ENCODE measurements around the gene TMEM164.

Gene TMEM164

DNA sequence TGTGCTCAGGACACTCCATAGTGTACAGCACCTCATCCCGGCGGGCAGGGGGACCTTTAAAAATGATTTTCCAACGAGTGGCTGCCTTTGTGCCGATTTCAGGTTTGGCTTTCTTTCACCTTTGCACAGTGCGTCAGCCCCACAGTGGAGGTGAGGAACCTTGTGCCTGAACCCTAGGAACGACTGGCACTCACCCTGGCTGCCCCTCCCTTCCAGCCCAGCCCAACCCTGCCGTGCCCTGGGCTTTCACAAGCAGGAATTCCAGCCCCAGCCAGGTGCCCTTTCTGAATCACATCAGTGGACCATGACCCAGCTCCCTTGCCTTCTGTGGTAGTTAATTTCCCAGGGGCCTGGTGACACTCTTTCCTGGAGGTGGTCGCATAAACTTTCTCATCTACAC, 1.3 kb downstream of the TMEM164 start:
- no peak for DNase-seq

DNA sequence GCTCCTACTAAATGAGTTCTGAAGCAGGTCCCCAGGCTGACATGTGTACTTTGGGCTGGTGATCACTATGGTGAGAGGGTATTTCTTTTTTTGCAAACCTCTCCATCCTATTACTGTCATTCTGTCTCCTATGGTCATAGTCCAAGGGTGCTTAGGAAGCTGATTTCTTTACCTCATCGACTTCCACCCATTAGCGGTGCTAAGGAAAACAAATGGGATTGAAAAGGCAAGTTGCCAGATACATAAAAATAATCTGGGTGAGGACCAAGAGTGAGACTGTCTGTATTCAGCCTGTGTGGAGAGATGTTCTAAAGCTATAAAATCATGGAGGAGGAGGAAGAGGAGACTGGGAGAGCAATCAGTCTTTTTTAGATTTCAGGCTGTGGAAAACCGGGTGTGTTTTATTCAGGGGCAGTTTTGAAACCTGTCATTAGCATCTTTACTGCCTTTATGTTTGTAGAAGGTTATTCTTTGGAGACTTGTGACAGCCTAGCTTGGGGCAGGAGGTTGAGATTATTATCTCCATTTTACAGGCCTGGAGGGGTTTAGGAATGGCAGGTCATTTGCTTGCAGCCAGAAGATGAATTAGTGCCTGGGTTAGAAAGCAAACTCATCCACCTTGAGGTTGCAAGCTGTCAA, 1.9 kb downstream of the TMEM164 start:
- no peak for DNase-seq

DNA sequence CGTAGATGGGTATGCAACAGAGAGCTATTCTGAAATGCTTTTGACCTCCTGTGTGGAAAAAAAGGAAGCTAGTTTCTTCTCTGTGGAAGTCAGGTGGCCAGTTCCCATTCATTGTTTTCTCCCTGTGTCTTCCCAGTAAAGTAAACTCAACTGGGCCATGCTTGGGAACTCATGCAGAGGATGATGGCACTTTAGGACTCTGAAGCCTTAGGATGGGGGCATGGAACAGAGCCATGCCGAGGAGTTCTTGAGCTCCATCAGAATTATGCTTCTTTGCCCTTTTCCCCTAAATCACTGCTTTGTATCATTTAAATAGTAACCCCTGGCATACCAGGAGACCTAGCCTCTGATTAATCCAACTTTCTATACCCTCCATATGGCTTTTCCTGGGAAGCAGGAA, 3.2 kb downstream of the TMEM164 start:
- DNase-seq, result no peak

DNA sequence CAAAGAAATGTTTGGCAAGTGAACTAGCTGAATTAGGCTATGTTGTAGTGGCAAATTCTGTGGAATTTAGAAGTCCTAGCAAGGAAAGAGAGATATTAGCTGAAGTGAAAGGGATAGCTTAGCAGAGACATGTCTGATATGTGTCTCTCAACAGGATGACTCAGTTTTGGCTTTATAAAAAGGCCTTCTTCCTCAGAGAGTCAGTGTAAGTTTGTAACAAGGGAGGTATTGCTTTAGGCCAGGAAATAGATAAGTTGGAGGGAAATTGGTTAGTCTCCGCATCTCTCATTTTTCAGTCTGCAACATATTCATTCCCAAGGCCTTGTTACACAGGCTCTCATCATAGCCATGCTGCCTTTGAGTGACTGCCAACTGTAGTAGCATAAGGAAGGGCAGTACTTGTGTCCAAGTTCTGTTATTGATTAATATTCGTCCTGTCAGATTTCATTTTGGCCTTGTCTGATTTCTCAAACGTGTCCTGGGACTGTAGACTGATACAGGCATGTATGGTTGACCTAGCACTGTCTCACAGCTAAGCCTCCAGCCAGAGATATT, 4.0 kb downstream of the TMEM164 start:
- no peak for DNase-seq

DNA sequence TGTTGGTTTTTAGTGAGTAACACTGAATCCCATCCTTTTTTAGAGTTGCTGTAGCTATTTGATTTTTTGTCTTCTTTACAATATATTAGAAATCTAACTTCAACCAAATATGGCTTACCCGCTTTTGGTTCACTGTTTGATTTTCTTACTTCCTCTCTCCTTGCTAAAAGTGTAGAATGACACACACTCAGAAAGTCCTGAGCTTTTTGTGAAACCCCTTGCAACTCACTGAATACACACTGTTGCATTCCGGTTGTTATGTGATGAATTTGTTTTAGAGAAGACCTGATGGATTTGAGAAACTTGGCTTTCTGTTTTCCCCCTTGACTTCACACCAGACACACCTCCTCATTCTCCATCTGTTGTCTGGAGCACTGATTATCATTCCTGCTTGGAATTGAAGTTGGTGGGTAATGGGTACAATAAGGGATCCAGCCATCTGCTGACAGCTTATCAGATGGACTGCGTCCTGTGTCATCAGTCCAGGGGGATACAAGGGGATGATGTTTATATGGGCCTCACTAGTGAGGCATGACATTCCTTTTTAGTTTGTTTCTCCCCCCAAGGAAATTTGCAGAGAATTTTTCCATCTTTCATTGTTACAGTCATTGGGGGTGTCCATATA, 5.2 kb downstream of the TMEM164 start:
- DNase-seq, result no peak

DNA sequence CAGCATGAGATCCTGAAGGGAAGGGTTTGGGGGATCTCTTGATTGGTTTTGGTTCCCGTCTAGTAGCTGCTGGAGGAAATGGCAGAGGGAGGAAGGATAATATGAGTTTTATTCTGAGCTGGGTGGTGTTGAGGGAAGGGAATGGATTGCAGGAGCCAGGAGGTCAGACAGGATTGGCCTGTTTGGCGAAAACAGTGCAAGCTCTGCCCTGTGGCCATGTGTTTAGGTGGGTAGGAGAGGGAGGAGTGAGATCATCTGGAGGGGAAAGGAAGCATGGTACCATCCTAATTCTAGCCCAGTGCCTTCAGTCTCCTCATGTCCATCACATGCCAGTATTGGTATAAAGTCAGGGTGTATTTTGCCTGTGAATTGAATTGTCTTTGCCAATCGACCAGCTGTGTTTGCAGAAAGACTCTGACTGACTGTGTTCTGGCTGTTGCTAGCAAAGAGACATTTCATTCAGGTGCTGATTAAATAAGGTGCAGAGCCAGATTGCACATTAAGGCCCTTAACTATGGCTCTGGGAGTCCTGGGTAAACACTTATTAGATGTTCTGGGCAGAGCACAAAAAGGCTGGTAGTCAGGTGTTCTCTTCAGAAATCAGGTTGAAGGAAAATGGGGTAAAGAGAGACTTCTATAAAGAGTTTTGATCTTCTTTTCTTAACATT, 10.0 kb downstream of the TMEM164 start:
- no peak for DNase-seq

DNA sequence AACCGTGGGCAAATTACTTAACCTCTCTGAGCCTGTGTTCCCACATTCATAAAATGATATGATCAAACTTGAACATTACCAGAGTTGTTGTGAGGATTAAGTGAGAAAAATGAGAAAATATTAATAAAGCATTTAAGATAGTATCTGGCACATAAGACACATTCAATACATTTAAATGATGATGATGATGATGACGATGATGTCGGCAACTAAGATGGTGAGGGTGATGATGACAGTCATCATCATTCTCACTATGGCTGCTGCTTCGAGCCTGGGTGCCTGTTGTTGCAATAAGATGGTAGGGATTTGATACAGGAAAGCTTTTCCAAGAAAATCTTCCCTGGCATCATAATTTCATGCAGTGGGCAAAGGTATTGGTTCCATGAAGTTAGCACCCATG, 11.1 kb downstream of the TMEM164 start:
- no peak for DNase-seq

DNA sequence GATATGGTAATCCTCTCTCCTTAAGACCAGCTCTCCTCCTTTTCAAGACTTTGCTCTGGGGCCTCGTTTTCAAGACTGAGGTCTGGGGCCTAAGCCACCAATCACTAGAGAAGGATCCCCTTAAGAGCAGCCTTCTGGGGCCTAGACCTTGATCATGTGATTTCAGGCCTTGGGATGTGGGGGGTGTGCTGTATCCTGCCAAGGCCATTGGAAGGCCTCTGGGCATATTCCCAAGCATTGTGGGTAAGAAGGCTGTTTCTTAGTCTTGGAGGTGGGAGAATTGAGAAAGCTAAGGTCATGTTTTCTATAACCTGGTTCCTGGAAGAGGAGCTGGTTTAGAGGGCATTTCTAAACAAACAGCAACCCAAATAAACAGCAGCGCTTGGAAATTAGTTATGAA, 12.1 kb downstream of the TMEM164 start:
- DNase-seq, result no peak

DNA sequence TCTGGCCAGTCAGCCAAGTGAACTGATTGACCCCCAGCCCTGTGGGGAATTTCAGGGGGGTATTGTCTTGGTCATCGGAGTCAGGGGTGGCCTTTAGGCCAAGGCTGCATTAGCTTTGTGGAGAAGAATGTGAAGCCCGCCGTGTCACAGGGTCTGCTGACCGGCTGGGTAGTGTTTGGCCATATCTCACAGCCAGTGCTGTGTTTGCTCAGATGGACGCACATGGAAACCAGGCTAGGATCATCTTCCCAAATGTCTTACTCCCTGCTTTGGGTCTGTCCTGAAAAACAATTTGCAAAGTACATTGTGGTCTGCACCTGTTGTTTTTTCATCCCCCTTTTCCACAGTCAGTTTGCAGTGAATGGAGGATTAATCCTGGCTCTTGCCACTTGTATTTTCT, 13.0 kb downstream of the TMEM164 start:
- no peak for DNase-seq

DNA sequence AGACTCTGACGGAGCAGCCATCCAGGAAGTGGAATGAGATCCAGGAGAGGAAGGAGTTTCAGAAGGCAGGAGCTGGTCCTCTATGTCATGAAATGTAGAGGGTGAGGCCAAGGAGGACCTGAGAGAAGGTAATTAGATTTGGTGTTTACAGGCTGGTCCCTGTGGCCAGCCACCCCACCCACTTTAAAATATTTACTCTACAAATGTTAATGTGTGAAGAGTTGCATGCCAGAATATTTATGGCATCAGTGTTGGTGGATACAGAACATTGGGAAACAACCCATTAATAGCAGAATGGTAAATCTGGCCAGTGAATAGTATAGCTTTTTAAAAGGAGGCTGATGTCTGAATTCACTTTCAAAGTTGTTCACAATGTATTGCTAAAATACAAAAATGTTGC, 17.6 kb downstream of the TMEM164 start:
- no peak for DNase-seq

DNA sequence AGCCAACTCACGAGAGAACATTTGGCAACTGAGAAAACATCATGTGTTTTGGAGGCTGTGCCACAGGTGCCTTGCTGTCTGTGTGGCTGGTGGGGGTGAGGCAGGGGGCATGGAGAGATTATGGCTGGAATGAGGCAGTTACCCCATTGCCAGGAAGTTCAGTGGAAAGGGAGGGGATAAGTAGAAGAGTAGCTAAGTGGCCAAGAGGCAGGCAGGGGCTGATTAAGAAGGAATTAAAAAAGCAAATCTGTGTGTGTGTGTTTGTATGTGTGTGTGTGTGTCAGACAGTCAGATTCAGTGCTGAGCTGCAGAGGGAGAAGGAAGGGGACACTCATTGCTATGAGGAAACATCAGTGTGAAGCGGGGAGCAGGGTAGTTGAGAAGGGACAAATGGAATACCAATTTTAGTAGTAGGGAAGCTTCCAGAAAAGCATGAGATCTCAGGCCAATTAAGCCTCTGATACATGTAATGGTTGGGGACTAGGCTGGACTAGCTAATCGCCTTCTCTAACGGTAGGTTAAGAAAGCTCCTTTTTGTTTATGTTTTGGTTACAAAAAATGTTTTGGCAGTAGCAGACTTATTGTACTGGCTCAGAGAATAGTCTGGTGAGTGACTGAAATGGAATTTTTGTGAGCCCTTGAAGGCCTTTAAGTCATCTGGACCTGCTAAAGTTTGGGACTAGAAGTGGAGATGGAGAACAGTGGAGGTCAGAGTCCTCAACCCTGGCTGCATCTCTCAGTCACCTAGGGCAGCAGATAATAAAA, 18.5 kb downstream of the TMEM164 start:
- DNase-seq, result no peak

DNA sequence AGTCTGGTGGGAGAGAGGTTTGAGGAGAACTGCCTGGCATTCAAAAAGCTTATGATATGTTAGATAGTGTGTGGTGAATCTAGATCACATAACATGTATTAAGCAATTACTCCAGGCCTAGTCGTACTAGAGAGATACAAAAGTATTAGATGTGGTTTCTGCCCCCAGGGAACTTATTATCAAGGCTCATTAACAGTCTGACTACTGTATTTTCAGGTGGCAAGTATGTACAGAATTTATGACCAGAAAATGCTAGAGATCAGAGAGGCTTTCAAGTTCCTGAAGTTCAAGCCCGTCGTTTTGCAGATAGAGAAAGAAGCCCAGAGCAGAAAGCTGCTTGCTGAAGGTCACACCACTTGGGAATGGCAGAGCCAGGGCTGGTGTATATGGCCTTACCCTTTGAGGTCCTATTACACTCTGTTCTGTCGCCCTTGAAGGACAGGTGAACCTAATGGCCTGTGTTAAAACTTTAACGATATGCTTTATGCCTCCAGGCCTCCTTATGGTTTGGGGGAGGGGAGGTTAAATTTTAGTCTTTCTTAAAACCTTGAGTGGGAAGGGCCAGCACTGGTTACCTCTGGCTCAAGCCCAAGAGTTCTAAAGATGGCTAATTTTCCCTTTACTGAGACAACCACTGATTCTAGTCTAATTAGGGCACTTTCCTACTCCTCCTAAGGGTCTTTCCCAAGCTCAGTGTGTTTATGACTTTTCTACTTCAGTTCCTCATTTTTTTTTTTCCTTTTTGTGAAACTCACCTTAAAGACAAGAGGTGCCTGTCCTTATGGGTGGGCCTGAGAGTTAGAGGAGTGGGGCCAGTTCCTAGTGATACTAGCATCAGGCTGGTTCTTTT, 19.9 kb downstream of the TMEM164 start:
- DNase-seq, result no peak

DNA sequence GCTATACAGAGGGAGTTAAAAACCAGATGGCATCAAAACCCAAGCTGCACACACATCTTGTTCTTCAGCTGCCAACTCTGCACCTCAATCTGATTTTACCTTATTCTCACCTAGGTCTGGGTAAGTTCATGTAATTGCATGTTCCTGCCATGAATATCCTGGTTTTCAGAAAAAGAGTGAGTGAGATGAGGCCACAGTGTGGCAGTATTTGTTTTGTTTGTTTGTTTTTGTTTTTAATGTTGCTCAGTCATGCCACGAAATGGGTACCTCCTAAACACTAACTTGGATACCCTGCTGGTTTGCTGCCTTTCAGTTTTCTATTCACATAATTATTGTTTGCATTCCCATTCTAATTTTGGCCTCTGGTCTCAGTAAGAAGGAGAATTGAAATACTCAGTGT, 22.5 kb downstream of the TMEM164 start:
- no peak for DNase-seq

DNA sequence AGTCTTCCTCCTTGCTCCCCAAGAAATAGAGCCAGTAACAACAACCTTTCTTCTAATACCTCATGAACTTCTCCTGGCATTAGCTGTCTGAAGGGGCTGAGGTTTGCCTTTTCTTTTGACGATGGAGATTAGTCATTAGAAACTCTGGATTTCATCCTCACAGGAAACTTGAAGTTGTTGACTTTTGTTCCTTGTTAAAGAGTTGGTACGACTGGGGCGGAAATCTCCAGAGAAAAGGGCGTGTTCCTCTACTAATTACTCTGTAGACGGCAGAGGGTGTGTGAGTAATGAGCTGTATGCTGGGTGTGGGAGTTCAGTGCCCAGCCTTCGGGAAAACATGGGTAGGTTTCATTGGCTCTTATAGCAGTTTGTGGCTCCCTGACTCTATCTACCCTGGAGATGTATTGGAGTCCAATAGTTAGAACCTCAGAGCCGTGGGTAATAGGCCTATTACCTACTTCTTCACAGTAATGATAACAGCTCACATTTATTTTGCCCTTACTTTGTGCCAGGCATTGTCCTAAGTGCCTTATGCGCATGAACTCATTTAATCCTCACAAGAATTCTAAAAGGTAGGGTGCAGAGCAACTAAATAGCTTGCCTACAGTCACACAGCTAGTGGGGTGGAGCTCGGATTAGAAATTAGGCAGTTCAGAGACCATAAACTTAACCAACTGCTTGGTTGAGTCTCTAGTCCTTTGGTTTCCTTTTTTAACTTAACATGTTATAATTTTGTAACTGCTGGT, 23.4 kb downstream of the TMEM164 start:
- DNase-seq, result no peak

DNA sequence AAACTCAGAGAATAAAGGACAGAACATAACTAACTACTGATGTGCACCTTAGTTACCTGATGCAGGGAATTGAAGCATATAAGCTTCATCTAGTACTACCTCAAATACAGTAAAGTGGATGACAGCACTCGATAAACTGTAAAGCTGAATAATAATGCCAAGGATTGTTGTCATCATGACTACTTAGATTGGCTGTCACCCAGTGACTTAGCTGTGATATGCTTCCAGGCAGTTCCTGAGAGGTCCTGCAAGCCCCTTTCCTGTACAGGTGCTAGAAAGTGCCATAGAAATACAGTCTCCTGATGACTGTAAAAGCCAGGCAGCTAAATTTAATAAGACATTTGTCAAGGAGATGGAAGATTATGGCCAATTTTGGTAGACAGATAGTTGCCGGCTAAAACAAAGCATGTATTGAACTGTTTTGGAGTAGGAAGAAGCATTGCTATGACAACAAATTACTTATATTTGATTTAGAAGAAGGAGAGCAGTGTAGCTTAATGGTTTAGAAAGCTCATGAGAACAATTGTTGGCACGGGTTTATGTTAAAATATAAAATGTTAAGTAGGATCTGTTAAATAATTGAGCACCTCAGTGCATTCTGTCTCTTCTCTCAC, 29.7 kb downstream of the TMEM164 start:
- DNase-seq, result no peak

DNA sequence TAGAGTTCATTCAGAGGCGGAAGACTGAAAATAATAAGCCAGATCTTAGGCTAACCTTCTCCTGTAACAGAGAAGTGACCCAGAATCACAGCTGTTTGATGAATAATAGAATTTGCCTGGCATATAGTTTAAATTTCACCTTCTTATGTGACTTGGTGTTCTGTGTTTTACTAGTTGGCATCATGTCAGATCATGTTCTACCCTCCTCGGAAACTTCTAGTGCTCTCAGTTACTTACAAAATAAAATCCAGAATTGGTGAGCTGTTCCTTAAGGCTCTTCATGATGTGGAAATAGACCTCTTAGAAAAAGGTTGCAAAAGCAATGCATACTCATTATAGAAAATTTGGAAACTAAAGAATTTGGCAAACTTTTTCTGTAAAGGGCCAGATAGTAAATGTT, 31.1 kb downstream of the TMEM164 start:
- no peak for DNase-seq

DNA sequence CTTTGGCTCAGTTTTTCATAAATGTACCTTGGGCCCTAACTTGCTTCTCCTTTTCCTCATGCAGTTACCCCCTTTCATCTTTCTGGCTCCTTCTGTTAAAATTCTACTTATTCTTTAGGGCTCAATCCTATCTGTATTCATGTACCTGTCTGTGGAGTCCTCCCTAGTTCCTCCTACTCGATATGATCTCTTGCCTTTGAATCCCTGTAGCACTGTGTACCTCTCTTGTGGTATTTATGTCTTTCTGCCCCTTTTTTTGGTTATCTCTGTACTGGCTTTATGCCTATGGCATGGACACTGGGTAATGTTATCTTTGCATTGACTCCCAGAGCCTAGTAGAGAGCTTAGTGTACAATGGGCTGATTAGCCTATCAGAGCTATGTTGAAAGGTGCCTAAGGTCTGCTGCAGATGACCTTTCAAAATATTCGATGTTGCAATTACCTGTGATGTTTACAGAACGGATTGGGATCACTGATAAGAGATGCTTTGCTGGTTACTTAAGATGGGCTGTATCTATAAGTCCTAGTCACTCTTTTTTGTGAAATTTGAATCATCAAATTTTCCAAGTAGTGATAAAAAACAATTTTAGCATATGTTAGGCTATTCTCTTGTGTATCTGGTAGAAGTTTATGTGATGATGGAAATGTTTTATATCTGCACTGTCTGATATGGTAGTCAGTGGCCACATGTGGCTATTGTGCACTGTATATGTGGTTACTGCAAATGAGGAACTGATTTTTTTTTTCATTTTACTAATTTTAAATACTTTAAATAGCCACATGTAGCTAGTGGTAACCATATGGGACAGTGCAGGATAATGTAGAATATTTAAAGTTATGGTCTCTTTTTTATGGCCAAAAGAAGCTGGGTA, 33.5 kb downstream of the TMEM164 start:
- DNase-seq, result no peak

DNA sequence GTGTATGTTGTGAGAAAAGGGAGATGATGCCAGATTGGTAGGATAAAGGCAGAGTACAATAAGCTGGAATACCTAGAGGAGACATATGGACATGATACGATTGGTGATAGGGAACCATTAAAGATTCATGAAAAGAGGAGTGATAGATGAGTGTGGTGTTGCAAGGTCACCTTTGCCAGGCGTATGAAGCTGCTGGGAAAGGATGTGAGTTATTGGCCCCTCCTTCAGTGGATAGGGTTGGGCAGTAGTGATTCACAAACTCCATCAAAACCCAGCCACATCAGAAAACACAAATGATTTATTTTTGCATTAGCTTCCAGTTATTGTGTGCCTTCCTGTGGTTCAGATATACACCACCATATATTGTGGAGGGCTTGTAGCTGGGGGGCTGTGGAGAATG, 34.3 kb downstream of the TMEM164 start:
- DNase-seq, result no peak

DNA sequence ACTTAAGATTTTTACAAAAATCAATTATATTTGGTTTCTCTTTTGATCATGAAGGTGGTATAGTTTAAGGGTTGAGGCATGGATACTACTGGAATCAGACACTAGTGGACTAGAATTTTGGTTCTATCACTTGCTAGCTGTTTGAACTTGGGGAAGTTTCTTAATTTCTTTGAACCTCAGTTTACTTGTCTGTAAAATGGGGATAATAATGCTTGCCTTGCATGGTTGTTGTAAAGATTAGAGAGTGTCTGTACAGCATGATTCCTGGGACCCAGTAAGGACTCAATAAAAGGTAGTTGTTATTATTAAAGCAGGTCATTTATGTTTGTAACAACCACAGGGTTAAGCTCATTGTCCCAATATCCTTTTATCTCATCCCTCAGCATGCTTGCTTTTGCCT, 36.0 kb downstream of the TMEM164 start:
- no peak for DNase-seq

DNA sequence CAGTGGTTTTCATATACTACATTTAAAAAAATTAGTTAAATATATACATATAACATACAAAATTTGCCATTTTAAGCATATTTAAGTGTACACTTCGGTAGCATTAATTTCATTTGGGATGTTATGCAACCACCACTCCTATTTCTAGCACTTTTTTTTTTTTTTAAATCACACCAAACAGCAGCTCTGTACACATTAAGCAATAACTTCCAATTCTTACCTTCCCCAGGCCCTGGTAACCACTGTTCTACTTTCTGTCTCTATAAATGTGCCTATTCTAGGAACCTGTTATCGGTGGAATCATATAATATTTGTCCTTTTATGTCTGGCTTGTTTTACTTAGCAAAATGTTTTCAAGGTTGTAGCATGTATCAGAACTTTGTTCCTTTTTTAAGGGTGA, 39.1 kb downstream of the TMEM164 start:
- no peak for DNase-seq

Data from activated CD8-positive, alpha-beta memory T cell treated with anti-CD3 and anti-CD28 coated beads, Interleukin-2, amount 50 U/mL, for 4 hours (primary cell).